DMS 273 treated with DMSO at 0.1 percent for 48 hours (cell line): ENCODE measurements around the gene MINDY2.
"Not testable (repeated sequence)": the region's sequence is repeated elsewhere in the genome, so short reads cannot be mapped to it uniquely, and the experiment has no call there.

Experiments used
- DNase-seq: peaks from one replicate; lab custom pipeline; 2025; lab: John Stamatoyannopoulos, UW

MINDY2 gene

GRCh38 chr15:58755350-58755749 is 15.8 kb upstream of the MINDY2 start:
- no peak for DNase-seq

DNA sequence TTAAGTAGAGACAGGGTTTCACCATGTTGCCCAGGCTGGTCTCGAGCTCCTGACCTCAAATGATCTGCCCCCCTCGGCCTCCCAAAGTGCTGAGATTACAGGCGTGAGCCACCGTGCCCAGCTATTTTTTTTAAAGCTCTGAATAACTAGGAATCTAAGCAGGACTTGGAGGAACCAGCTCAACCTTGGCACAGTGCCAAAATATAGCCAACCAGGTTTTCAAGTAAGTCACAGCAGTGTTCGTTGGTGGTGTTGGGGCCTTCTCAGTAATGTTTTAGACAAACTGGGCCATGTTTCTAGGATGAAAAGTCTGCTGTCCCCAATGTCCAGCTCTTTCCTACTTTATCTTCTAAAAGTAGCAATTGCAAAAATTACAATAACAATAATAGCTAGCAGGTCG is 15.1 kb upstream of the MINDY2 start:
- no peak for DNase-seq

- no peak for DNase-seq
These were observed 13.0 kb upstream of the MINDY2 start for GRCh38 chr15:58758141-58758540.

DNA sequence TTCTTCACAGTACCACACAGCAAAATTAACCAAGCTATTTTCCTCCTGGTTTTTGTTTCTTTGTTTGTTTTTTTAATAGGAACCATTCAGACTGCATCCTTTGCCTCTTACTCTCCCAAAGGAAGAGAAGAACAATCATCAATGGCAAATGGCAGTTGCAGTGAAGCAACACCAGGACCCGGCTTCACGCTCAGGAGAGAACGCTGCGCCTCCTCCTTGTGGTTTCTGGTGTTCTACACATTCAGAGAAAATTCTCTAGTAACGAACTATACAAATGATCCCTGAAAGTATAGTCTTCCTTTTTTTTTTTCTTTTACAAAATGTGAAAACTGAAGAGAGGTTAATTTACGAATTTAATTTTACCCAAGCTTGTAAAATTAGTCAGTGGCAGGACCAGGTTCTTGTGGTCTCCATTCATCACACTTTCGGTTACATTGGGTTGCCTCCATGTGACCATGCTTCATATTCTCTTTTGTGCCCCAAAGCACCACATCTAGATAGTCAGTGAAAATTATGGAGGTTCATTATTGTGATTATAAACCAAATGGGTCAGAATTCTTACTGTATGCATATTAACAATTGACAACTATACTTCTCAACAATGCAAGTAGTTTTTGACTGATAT is 10.6 kb upstream of the MINDY2 start:
- no peak for DNase-seq

DNA sequence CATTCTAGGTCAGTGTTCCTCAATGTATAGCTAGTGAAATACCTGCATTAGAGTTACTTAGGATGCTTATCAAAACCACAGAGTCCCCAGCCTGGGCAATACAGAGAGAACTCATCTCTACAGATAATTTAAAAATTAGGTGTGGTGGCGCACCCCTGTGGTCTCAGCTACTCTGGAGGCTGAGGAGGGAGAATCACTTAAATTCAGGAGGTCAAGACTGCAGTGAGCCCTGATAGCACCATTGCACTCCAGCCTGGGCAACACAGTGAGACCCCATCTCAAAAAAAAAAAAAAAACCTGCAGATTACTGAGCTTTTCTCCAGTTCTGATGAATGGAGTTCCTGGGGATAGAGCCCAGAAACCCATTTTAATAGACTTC is 10.1 kb upstream of the MINDY2 start:
- DNase-seq = no peak

GRCh38 chr15:58762285-58762684 is 8.8 kb upstream of the MINDY2 start:
- no peak for DNase-seq

GRCh38 chr15:58762731-58763130 is 8.4 kb upstream of the MINDY2 start:
- DNase-seq = peak; percentile 64

GRCh38 chr15:58764468-58764867 is 6.6 kb upstream of the MINDY2 start:
- DNase-seq = no peak

DNA sequence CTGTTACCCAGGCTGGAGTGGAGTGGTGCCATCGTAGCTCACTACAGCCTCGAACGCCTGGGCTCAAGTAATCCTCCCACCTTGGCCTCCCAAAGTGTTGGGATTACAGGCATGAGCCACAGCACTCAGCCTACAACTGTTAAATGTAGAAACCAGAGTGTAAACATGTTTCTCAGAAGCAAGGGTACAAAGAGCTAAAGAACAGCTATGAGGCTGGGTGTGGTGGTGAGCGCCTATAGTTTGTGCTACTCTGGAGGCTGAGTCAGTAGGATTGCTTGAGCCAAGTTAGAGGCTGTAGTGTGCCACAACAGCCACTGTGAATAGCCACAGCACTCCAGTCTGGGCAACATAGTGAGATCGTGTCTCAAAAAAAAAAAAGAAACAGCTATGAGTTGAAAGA is 4.8 kb upstream of the MINDY2 start:
- no peak for DNase-seq

DNA sequence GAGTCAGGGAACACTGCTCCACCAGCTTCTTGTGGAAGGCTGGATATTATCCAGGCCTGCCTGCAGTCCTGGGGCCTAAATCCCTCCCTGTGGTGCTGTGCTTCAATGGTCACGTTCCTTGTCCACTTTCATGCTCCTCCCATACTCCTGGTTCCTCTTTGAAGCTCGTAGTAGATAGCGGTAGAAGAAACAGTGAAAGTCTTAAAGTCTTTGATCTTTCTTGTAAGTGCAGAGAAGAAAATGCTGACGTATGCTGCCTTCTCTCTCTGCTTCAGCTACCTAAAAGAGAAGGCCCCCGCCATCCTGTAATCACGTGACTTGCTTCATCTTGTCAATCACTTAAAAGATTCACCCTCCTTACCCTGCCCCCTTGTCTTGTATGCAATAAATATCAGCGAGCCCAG is 2.5 kb upstream of the MINDY2 start:
- DNase-seq = not testable (repeated sequence)

DNA sequence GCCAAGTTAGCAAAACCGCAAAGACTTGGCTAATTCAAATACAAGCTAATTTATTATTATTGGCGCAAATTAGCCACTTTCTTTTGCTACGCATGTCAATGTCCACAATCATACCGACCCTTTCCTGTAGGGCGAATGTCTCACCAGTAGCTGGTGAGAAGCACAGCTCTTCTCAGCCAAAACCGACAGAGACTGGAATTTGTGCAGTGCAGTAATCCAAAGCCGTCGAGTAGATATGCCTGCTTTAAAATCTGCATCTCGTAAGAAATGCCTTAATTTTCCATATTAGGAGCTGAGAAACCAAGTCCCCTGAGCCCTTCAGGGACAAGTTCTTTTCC is 614 bp upstream of the MINDY2 start:
- peak; percentile 27 for DNase-seq

GRCh38 chr15:58771621-58772250 is 634 bp downstream of the MINDY2 start:
- no peak for DNase-seq

DNA sequence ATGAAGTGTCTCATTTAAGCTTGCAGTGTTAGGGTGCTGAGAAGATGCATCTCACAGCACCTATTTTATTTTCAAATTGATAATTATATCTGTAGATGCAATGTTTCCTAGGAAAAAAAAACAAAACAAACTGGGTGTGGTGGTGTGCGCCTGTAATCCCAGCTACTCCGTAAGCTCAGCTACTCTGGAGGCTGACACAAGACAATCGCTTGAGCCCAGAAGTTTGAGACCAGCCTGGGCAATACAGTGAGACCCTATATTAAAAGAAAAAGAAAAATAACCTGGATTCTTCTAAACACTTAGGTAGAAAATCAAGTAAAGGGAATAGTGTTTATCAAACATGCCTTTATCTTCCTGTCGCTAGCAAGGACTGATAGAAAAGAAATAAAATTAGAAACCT is 1.9 kb downstream of the MINDY2 start:
- no peak for DNase-seq

DNA sequence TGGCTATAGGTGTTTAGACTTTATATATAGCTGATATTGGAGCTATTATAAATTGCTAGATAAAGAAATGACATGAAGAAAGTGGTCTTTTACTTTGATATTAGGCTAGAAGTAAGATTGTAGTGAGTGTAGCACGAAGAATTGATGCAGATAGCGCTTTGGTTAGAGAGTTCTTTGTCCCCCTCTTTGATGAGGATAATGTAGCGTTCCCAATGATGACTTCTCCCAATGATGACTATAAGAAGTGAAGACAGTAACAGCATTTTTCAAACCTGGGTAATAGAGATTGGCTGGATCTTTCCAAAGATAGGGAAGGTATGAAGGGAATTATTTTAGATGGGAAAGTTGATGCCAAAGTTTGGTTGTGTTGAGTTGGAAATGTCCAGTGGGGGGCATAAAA is 4.3 kb downstream of the MINDY2 start:
- no peak for DNase-seq

GRCh38 chr15:58777107-58777506 is 6.0 kb downstream of the MINDY2 start:
- no peak for DNase-seq

DNA sequence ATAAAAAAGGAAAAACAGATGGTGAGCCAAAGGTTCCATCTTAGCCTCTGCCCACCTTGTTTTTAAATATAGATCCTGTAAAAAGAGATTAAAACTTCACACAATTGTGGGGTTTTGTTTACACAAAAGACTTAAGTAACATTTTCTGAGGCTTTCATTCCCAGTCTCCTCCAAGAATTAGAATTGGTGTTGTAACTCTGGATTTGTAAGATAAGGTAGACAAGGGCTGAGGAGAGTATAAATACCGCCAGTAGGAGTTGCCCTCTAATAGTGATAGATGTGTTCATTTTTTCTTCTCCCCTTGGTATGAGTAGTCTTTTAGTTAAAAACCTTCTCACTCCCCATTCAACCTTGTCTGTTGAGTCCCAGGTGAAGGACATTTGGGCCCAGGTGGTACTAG is 8.5 kb downstream of the MINDY2 start:
- DNase-seq = no peak

DNA sequence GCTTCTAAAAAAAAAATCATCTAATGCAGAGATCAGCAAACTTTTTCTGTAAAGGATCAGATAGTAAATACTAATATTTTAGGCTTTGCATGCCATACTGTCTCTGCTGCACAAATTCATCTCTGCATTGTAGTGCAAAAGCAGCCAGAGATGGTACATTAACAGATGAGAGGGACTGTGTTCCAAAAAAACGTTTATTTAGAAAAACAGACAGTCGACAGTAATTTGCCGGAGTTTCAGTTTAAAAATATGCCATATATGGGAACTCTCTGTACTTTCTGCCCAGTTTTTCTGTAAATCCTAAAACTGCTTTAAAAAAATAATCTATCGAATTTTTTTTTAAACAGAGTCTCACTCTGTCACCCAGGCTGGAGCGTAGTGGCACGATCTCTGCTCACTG is 14.3 kb downstream of the MINDY2 start:
- DNase-seq = no peak

DNA sequence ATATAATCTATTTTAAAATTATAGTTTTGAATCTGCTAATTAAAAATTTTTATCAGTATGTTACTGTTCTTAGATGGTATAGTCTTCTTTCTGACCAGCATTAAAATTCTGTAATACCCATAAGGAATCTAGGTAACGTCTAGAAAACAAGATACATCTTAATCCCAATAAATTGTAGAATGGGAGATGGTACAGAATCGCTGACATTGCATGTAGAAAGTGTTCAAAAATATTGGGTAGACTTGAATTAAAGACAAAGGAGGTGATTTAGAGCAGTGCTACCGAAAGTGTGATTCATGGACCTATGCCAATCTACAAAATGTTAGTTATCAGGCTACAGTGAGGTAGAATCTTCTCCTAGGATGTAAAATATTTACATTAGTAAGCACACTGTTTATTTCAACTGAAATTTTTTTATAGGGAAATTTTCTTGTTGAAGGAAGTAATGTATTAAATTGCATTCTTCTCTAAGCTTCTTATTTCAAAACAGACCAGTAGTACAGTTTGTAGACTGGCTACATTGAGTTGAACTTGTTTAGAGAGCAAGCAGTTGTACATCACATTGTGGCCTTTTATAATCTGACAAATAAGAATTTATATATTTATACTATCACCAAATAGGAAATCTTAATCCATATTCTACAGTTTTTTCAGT is 17.1 kb downstream of the MINDY2 start:
- no peak for DNase-seq

DNA sequence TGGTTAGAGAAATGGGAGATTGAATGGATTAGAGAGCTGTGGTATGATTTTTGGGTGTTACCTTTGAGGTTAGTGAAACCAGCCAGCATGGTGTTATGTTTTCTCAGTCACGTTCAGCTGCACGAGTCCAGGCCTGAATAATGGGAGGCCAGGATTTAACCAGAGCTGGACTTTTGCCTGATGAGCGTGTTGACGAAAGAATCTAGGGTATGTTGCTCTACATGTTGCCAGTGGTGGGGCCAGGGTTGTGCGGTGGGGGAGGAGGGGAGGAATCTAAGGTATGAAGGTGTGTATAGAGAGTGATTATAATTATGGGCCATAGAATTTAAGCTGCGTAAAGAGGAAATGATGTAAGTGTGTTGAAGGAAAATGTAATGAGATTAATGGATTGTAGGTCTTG is 22.8 kb downstream of the MINDY2 start:
- DNase-seq = no peak

- DNase-seq = no peak
These were observed 24.7 kb downstream of the MINDY2 start for GRCh38 chr15:58795825-58796224.

GRCh38 chr15:58797505-58797904 is 26.4 kb downstream of the MINDY2 start:
- no peak for DNase-seq

GRCh38 chr15:58805095-58805494 is 34.0 kb downstream of the MINDY2 start:
- no peak for DNase-seq

DNA sequence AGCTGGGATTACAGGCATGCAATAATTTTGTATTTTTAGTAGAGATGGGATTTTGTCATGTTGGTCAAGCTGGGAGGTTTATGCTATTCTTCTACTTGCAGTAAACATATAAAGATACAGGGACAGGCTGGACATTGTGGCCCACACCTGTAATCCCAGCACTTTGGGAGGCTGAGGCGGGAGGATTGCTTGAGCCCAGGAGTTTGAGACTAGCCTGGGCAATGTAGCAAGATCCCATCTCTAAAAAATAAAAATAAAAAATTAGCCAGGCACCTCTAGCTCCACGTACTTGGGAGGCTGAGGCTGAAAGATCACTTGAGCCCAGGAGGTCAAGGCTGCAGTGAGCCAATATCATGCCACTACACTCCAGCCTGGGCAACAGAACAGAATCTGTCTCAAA is 52.2 kb downstream of the MINDY2 start:
- not testable (repeated sequence) for DNase-seq

GRCh38 chr15:58830556-58830955 is 59.5 kb downstream of the MINDY2 start:
- no peak for DNase-seq
